NCI-H1092 (cell line): ENCODE measurements around the gene CD80.

Experiments
- DNase-seq: peaks from one replicate; lab custom pipeline; 2025; lab: John Stamatoyannopoulos, UW

Gene CD80

GRCh38 chr3:119547227-119547626 lies 12.2 kb downstream of the CD80 start:
- DNase-seq = no peak

GRCh38 chr3:119543147-119543546 lies 16.3 kb downstream of the CD80 start:
- DNase-seq = no peak

GRCh38 chr3:119542168-119542767 lies 17.1 kb downstream of the CD80 start:
- DNase-seq = no peak

- no peak for DNase-seq
Measured at GRCh38 chr3:119541547-119541946, 17.9 kb downstream of the CD80 start.

GRCh38 chr3:119538772-119539171 lies 20.6 kb downstream of the CD80 start:
- DNase-seq = no peak

GRCh38 chr3:119536757-119537156 lies 22.7 kb downstream of the CD80 start:
- DNase-seq = no peak

- no peak for DNase-seq
Measured at GRCh38 chr3:119534296-119534695, 25.1 kb downstream of the CD80 start.

GRCh38 chr3:119531151-119531550 lies 28.3 kb downstream of the CD80 start:
- no peak for DNase-seq

- no peak for DNase-seq
Measured at GRCh38 chr3:119530456-119530855, 29.0 kb downstream of the CD80 start.

GRCh38 chr3:119529883-119530282 lies 29.5 kb downstream of the CD80 start:
- DNase-seq = no peak

GRCh38 chr3:119527714-119528113 lies 31.7 kb downstream of the CD80 start:
- no peak for DNase-seq

- DNase-seq = no peak
Measured at GRCh38 chr3:119524931-119525662, 34.3 kb downstream of the CD80 start.

- DNase-seq = no peak
Measured at GRCh38 chr3:119518026-119518425, 41.4 kb downstream of the CD80 start.

GRCh38 chr3:119517112-119517511 lies 42.3 kb downstream of the CD80 start:
- no peak for DNase-seq

- DNase-seq = no peak
Measured at GRCh38 chr3:119514637-119515036, 44.8 kb downstream of the CD80 start.

GRCh38 chr3:119510690-119511089 lies 48.7 kb downstream of the CD80 start:
- DNase-seq = no peak

GRCh38 chr3:119508172-119508845 lies 51.1 kb downstream of the CD80 start:
- DNase-seq = no peak

GRCh38 chr3:119507404-119507803 lies 52.0 kb downstream of the CD80 start:
- DNase-seq = no peak

GRCh38 chr3:119506631-119507030 lies 52.8 kb downstream of the CD80 start:
- no peak for DNase-seq

- no peak for DNase-seq
Measured at GRCh38 chr3:119500901-119501300, 58.5 kb downstream of the CD80 start.

GRCh38 chr3:119500265-119500664 lies 59.1 kb downstream of the CD80 start:
- no peak for DNase-seq

GRCh38 chr3:119498186-119499011 lies 61.0 kb downstream of the CD80 start, which contains the start of gene TIMMDC1:
TIMMDC1 (plus strand) TSS chr3:119498547; CDS start chr3:119498734, 187 bp downstream.
- peak; percentile 96 for DNase-seq
